OCI-LY1 (cell line): ENCODE results near the gene TBX10.

Experiments used
- H2AFZ ChIP-seq: fragments of 200-600 bp; sonication (generic), shearing (Covaris generic); 2 replicates; pipeline ENCODE4 v1.6.0; 2014; ENCODE audit warnings: antibody characterized with exemption, mild to moderate bottlenecking, low read length
- H3F3A ChIP-seq: fragments of 200-600 bp; sonication (generic), shearing (Covaris generic); 2 replicates; pipeline ENCODE4 v1.6.0; 2014; ENCODE audit warnings: mild to moderate bottlenecking, antibody characterized with exemption, low read length, moderate library complexity; ENCODE audit not compliant: insufficient read depth
- H3K27ac ChIP-seq: fragments of 200-600 bp; sonication (generic); 2 replicates; pipeline ENCODE4 v1.5.1; 2014; ENCODE audit warnings: low read length, mixed run types, mild to moderate bottlenecking, low read depth; ENCODE audit not compliant: poor library complexity, severe bottlenecking
- H3K27me3 ChIP-seq: fragments of 200-600 bp; sonication (generic); 2 replicates; pipeline ENCODE4 v1.6.0; 2014; ENCODE audit warnings: antibody characterized with exemption, mild to moderate bottlenecking, low read length, moderate library complexity; ENCODE audit not compliant: insufficient read depth
- H3K36me3 ChIP-seq: fragments of 200-600 bp; sonication (generic); 2 replicates; pipeline ENCODE4 v1.6.1; 2014; ENCODE audit warnings: mild to moderate bottlenecking, antibody characterized with exemption, low read length, moderate library complexity, mixed read lengths; ENCODE audit not compliant: insufficient read depth
- H3K4me1 ChIP-seq: fragments of 200-600 bp; sonication (generic); 2 replicates; pipeline ENCODE4 v1.5.1; 2014; ENCODE audit warnings: mild to moderate bottlenecking, low read length, moderate library complexity; ENCODE audit not compliant: insufficient read depth, severe bottlenecking
- H3K4me2 ChIP-seq: fragments of 200-600 bp; sonication (generic), shearing (Covaris generic); 2 replicates; pipeline ENCODE4 v1.6.1; 2014; ENCODE audit warnings: low read length
- H3K4me3 ChIP-seq: fragments of 200-600 bp; sonication (generic); 2 replicates; pipeline ENCODE4 v1.5.1; 2014; ENCODE audit warnings: low read length, low read depth, mild to moderate bottlenecking, mixed read lengths; ENCODE audit not compliant: poor library complexity, severe bottlenecking
- H3K79me2 ChIP-seq: fragments of 200-600 bp; shearing (Covaris generic); 2 replicates; pipeline ENCODE4 v1.6.1; 2016; ENCODE audit warnings: mixed run types, low read length, mixed read lengths; ENCODE audit not compliant: insufficient read depth
- H3K9ac ChIP-seq: fragments of 200-600 bp; sonication (generic), shearing (Covaris generic); 2 replicates; pipeline ENCODE4 v1.6.1; 2014; ENCODE audit warnings: mild to moderate bottlenecking, low read length, mixed read lengths
- H3K9me2 ChIP-seq: fragments of 200-600 bp; sonication (generic), shearing (Covaris generic); 2 replicates; pipeline ENCODE4 v1.6.1; 2014; ENCODE audit warnings: low read depth, mild to moderate bottlenecking, low read length, mixed read lengths
- H3K9me3 ChIP-seq: fragments of 200-600 bp; shearing (Covaris generic); 2 replicates; pipeline ENCODE4 v1.6.1; 2014; ENCODE audit warnings: low read length, mixed read lengths
- H4K20me1 ChIP-seq: fragments of 200-600 bp; sonication (generic), shearing (Covaris generic); 2 replicates; pipeline ENCODE4 v1.6.0; 2016; ENCODE audit warnings: mild to moderate bottlenecking, low read length; ENCODE audit not compliant: insufficient read depth
- CTCF ChIP-seq: fragments of 200-600 bp; sonication (generic), shearing (Covaris generic); IDR thresholded peaks from 2 replicates; pipeline ENCODE4 v1.5.1; 2017; ENCODE audit warnings: mild to moderate bottlenecking, antibody characterized with exemption, low read length, moderate library complexity, mixed read lengths
- EZH2 ChIP-seq: fragments of 200-600 bp; sonication (generic), shearing (Covaris generic); IDR thresholded peaks from 2 replicates; pipeline ENCODE4 v1.8.0; 2017; ENCODE audit warnings: borderline replicate concordance, mixed run types, mild to moderate bottlenecking, antibody characterized with exemption, low read length, moderate library complexity, mixed read lengths

TBX10 gene

GRCh38 chr11:67664696-67665540, 25.4 kb upstream of the TBX10 start:
- Histone ChIP-seq H3K9me3 (no peaks in the 10 kb centered on the region), H4K20me1 (no peaks in the 10 kb centered on the region), H3K27ac (no peak overlapping the region), H2AFZ (no peak overlapping the region), H3K4me1 (peaks cover 14% of the 10 kb centered on the region), H3F3A (no peaks in the 10 kb centered on the region), H3K9me2 (no peaks in the 10 kb centered on the region), H3K36me3 (no peaks in the 10 kb centered on the region), H3K4me3 (no peak overlapping the region), H3K9ac (no peak overlapping the region), H3K4me2 (no peak overlapping the region), H3K79me2 (no peaks in the 10 kb centered on the region), H3K27me3 (peaks cover 7% of the 10 kb centered on the region; the same call in 1 of the 2 replicates)
- TF ChIP-seq CTCF (no peak), EZH2 (no peak)

GRCh38 chr11:67664213-67664585, 24.6 kb upstream of the TBX10 start:
- no peaks in the 10 kb centered on the region for H3F3A ChIP-seq
- no peak for TF ChIP-seq EZH2
- no peak overlapping the region for H2AFZ ChIP-seq
- no peaks in the 10 kb centered on the region for H3K79me2 ChIP-seq
- H3K4me3 ChIP-seq, result no peak overlapping the region
- no peaks in the 10 kb centered on the region for H3K9me3 ChIP-seq
- H3K27me3 ChIP-seq, result peaks cover 7% of the 10 kb centered on the region; the same call in 1 of the 2 replicates
- H3K9me2 ChIP-seq, result no peaks in the 10 kb centered on the region
- H3K27ac ChIP-seq, result no peak overlapping the region
- H3K9ac ChIP-seq, result no peak overlapping the region
- no peaks in the 10 kb centered on the region for H4K20me1 ChIP-seq
- peaks cover 14% of the 10 kb centered on the region for H3K4me1 ChIP-seq
- H3K36me3 ChIP-seq, result no peaks in the 10 kb centered on the region
- no peak overlapping the region for H3K4me2 ChIP-seq

- no peaks in the 10 kb centered on the region for H4K20me1 ChIP-seq
- no peak overlapping the region for H3K4me3 ChIP-seq
- H3K27ac ChIP-seq, result no peak overlapping the region
- no peak overlapping the region for H2AFZ ChIP-seq
- H3K4me2 ChIP-seq, result no peak overlapping the region
- no peaks in the 10 kb centered on the region for H3K9me3 ChIP-seq
- no peak for TF ChIP-seq CTCF
- H3K27me3 ChIP-seq, result 0 out of 2 replicates have a peak, but pooled peaks cover 2% of the 10 kb centered on the region
- no peaks in the 10 kb centered on the region for H3F3A ChIP-seq
- H3K4me1 ChIP-seq, result peaks cover 14% of the 10 kb centered on the region
- no peaks in the 10 kb centered on the region for H3K9me2 ChIP-seq
- no peaks in the 10 kb centered on the region for H3K79me2 ChIP-seq
- H3K9ac ChIP-seq, result no peak overlapping the region
- H3K36me3 ChIP-seq, result no peaks in the 10 kb centered on the region
These were observed 24.1 kb upstream of the TBX10 start for GRCh38 chr11:67663532-67664212.
